K562 (cell line): Measurements from ENCODE around the gene CTPS1. TPM values are rescaled to one million over a fixed set of nuclear protein-coding genes. Genes with fewer than 3 reads are reported as not detected.

Experiments
- ATAC-seq: fragments of 200-7000 bp; cut with Tn5 transposase; 3 replicates; pipeline ENCODE4 v1.9.1; 2020; ENCODE audit warnings: moderate library complexity
- BruUV-seq: library from RNA; stranded (reverse); fragments of 400-500 nt; replicated peaks from 2 replicates; lab custom pipeline; 2021; lab: Mats Ljungman, UMichigan
- CTCF ChIA-PET: fragments of 300-600 bp; formaldehyde crosslinking; extraction: SDS; loops from one replicate; lab custom pipeline; 2021; ENCODE audit warnings: low intra/inter-chr PET ratio; lab: Yijun Ruan, JAX
- POLR2A ChIA-PET: fragments of 300-600, 350-650 bp; sonication (Branson Sonifier 250); formaldehyde crosslinking; extraction: SDS; loops from one replicate; lab custom pipeline; 2021; ENCODE audit warnings: antibody characterized with exemption, inconsistent platforms; lab: Yijun Ruan, JAX
- DNase-seq, 4 experiments: peaks; one replicate each; pipeline versions ENCODE4 v3.0.0 to v3.0.0-alpha.2; 2011 to 2018; ENCODE audit warnings: low spot score in 3 of 4, mixed read lengths in 3 of 4; ENCODE audit errors: extremely low read depth in 1 of 4
- FAIRE-seq: peaks from 2 replicates; lab custom pipeline; 2011; peaks lifted over from hg19 to GRCh38; lab: Jason Lieb, UNC
- H2AFZ ChIP-seq: 2 replicates; pipeline ENCODE4 v1.6.0; 2011; ENCODE audit warnings: low read depth, low read length, control low read depth, inconsistent platforms
- H3K27ac ChIP-seq: fragments of 200-600 bp; 3 replicates; pipeline ENCODE4 v1.8.0; 2011; ENCODE audit warnings: low read depth, mild to moderate bottlenecking, control low read depth, inconsistent platforms, low read length, moderate library complexity, mixed read lengths; ENCODE audit errors: extremely low read depth
- H3K27me3 ChIP-seq, 2 experiments: fragments of 300-600 bp in 1 of 2; 2 replicates in 1 of 2; 3 replicates in 1 of 2; pipeline versions ENCODE4 v1.6.0 to v1.8.0; 2011; ENCODE audit warnings: inconsistent platforms in 2 of 2, low read length in 2 of 2, mild to moderate bottlenecking in 1 of 2, mixed read lengths in 1 of 2, moderate library complexity in 1 of 2; ENCODE audit not compliant: control insufficient read depth in 2 of 2, insufficient read depth in 2 of 2
- H3K36me3 ChIP-seq: fragments of 300-600 bp; 3 replicates; pipeline ENCODE4 v1.8.0; 2011; ENCODE audit warnings: mild to moderate bottlenecking, low read length, inconsistent platforms; ENCODE audit not compliant: control insufficient read depth, insufficient read depth
- H3K4me1 ChIP-seq, 2 experiments: fragments of 200-600 bp in 1 of 2; replicated peaks in 1 of 2; 2 replicates in 1 of 2; 3 replicates in 1 of 2; pipeline versions ENCODE4 v1.5.1 to v1.8.0; 2011; ENCODE audit warnings: inconsistent platforms in 2 of 2, low read length in 2 of 2, mild to moderate bottlenecking in 1 of 2, mixed read lengths in 1 of 2, moderate library complexity in 1 of 2; ENCODE audit not compliant: control insufficient read depth in 2 of 2, insufficient read depth in 2 of 2
- H3K4me2 ChIP-seq: 2 replicates; pipeline ENCODE4 v1.6.1; 2011; ENCODE audit warnings: low read length, control low read depth, inconsistent platforms, mixed read lengths; ENCODE audit not compliant: insufficient read depth
- H3K4me3 ChIP-seq: fragments of 200-600 bp; sonication (generic), shearing (Covaris generic); 2 replicates; pipeline ENCODE4 v1.5.1; 2016; ENCODE audit warnings: control low read depth, inconsistent platforms
- H3K79me2 ChIP-seq: fragments of 200-600 bp; 3 replicates; pipeline ENCODE4 v1.8.0; 2011; ENCODE audit warnings: low read length, inconsistent platforms; ENCODE audit not compliant: control insufficient read depth, insufficient read depth
- H3K9ac ChIP-seq, 2 experiments: 2 replicates each; pipeline versions ENCODE4 v1.6.0 to v1.6.1; 2011; ENCODE audit warnings: low read depth in 2 of 2, low read length in 2 of 2, control low read depth in 1 of 2, inconsistent platforms in 1 of 2, mild to moderate bottlenecking in 1 of 2, mixed read lengths in 1 of 2; ENCODE audit not compliant: insufficient read depth in 1 of 2
- H3K9me1 ChIP-seq: one replicate; pipeline ENCODE4 v1.6.0; 2011; ENCODE audit warnings: inconsistent platforms, mild to moderate bottlenecking, low read length, moderate library complexity; ENCODE audit not compliant: control insufficient read depth, insufficient read depth
- H3K9me3 ChIP-seq: replicated peaks from 2 replicates; pipeline ENCODE4 v1.5.1; 2011; ENCODE audit warnings: low read depth, low read length, inconsistent platforms; ENCODE audit not compliant: control insufficient read depth, insufficient read depth
- H4K20me1 ChIP-seq: replicated peaks from 2 replicates; pipeline ENCODE4 v1.6.1; 2011; ENCODE audit warnings: low read length, inconsistent platforms, mixed read lengths; ENCODE audit not compliant: control insufficient read depth, insufficient read depth
- GATA2 ChIP-seq: sonication (generic); formaldehyde crosslinking; IDR thresholded peaks from 2 replicates; pipeline ENCODE4 v1.4.0; 2020; ENCODE audit warnings: mild to moderate bottlenecking, missing genetic modification reagents
- NR2F6 ChIP-seq: fragments of 450-650 bp; formaldehyde crosslinking; IDR thresholded peaks from 2 replicates; pipeline ENCODE4 v1.4.0; 2020; ENCODE audit warnings: mild to moderate bottlenecking
- NR3C1 ChIP-seq: sonication (generic); formaldehyde crosslinking; IDR thresholded peaks from 2 replicates; pipeline ENCODE4 v1.8.1; 2022; ENCODE audit warnings: missing genetic modification reagents
- SMAD2 ChIP-seq: fragments of 150-350 bp; IDR thresholded peaks from 2 replicates; pipeline ENCODE4 v1.6.1; 2014; ENCODE audit warnings: low read depth, mild to moderate bottlenecking, low read length
- TRIM28 ChIP-seq: fragments of 450-650 bp; IDR thresholded peaks from 2 replicates; pipeline ENCODE4 v1.6.1; 2017
- ZC3H11A ChIP-seq: IDR thresholded peaks from 2 replicates; pipeline ENCODE4 v1.6.1; 2012; ENCODE audit warnings: low read depth, low read length, improper control_type of control experiment
- ZNF311 ChIP-seq: fragments of 250-450 bp; sonication (Bioruptor Pico); IDR thresholded peaks from 2 replicates; pipeline ENCODE4 v1.4.0; 2020; ENCODE audit warnings: mild to moderate bottlenecking, moderate library complexity
- ZNF41 ChIP-seq: fragments of 250-450 bp; sonication (Bioruptor Pico); conservative IDR thresholded peaks from 2 replicates; pipeline ENCODE4 v1.4.0; 2020; ENCODE audit warnings: mild to moderate bottlenecking
- WGBS: fragments of 100-300 bp; shearing (Covaris generic); methylation state at CpG from one replicate; pipeline ENCODE4 v1.1.6; 2016; ENCODE audit warnings: low coverage, mixed read lengths; ENCODE audit not compliant: insufficient coverage; ENCODE audit errors: missing lambda C conversion rate; 5-methylcytosine and 5-hydroxymethylcytosine counted together
- in situ Hi-C: fragments of 300-500 bp; cut with MboI; formaldehyde crosslinking; loops from 4 replicates; pipeline ENCODE4 v1.15.0; 2018; ENCODE audit warnings: inconsistent platforms, mixed read lengths
- intact Hi-C: fragments of 100-400 bp; cut with micrococcal nuclease; formaldehyde crosslinking; loops from 2 replicates; pipeline ENCODE4 v1.14.2; 2022
- polyA plus RNA-seq, 8 experiments: library from polyadenylated mRNA; depleted of rRNA in 4 of 8; stranded (reverse) in 5 of 8; unstranded in 3 of 8; fragments of >200 nt; fragmentation: Nextera tagmentation in 2 of 8; fragmentation: Illumina TruSeq in 1 of 8; extraction: Ambion mirVana in 2 of 8; extraction: Trizol in 1 of 8; gene quantifications; 2 replicates each; pipeline versions ENCODE4 v1.2.1 to v1.2.3, GENCODE V29; 2011 to 2014; ENCODE audit warnings: inconsistent platforms in 1 of 8, missing spikeins in 1 of 8
- total RNA-seq, 7 experiments: library from RNA; depleted of rRNA in 6 of 7; stranded (reverse); fragments of >200 nt in 6 of 7; fragmentation: Illumina TruSeq in 2 of 7; extraction: Trizol in 2 of 7; gene quantifications; 2 replicates each; pipeline versions ENCODE4 v1.2.1 to v1.2.3, GENCODE V29; 2011 to 2021; ENCODE audit warnings: low replicate concordance in 1 of 7

The CTPS1 gene
- total and polyA plus RNA-seq, 9 of the 15 experiments (the other 6 are each of a cell fraction or from before 2014, with no cell fraction given), result 44.4 to 164 (median 87.7) TPM

DNA sequence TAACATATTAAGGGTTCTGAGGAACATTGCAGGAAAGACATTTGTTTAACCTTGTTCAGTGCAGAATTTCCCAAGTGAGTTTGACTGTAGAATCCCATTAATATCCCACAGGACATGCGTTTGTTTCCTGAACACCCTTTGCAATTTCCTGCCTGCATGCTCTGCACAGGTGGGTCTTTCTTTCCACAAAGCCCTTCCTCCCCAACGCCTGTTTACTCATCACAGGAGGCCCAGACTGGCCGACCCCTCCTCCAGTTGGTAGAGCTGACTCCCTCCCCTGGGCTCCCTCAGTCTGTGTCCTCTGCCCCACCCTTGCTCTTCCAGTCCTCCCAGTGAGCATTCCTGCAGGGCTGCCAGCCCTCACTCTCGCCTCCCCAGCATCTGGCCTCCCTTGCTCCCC is 47.5 kb upstream of the CTPS1 start:
- DNase-seq (no peak), ATAC-seq (no peak), FAIRE-seq (no peak)
- BruUV-seq, result no TSS peak
- TF ChIP-seq NR2F6 (CRISPR knock-in tag) (no peak), TRIM28 (no peak), NR3C1 (CRISPR knock-in tag) (no peak), SMAD2 (no peak), ZNF311 (CRISPR knock-in tag) (no peak), ZNF41 (CRISPR knock-in tag) (no peak), GATA2 (CRISPR knock-in tag) (no peak), ZC3H11A (no peak)
- Histone ChIP-seq H3K9ac (0 out of 4 replicates have a peak overlapping the region, but pooled peaks of 1 of the 2 experiments have one; percentile 60), H4K20me1 (no peaks in the 10 kb centered on the region), H3K9me1 (no peaks in the 10 kb centered on the region), H3K79me2 (no peaks in the 10 kb centered on the region), H3K9me3 (no peaks in the 10 kb centered on the region), H3K27me3 (peaks cover 0 to 2% of the 10 kb centered on the region in 2 experiments; a peak in 2 of 5 replicates), H2AFZ (no peak overlapping the region), H3K4me1 (peaks cover 0 to 3% of the 10 kb centered on the region in 2 experiments; a peak in 1 of 5 replicates), H3K27ac (no peak overlapping the region), H3K4me3 (no peak overlapping the region), H3K4me2 (no peak overlapping the region), H3K36me3 (no peaks in the 10 kb centered on the region)
- ChIA-PET POLR2A (interaction anchor here (0.6 to 1.2 kb wide), 2 partner anchors 8 to 141 kb away, joined by 3 to 6 read pairs; no protein-coding TSS in a partner anchor), CTCF (interaction anchor here (1.1 kb wide), 1 partner anchor 9 kb away, joined by 3 read pairs; no protein-coding TSS in a partner anchor)
- intact Hi-C loops (no loop called here), in situ Hi-C loops (no loop called here)
- WGBS, result 13% methylated on average over 4 of the region's 4 CpGs
